Suppressor macrophage treated with lipopolysaccharide for 1 hour (primary cell): ENCODE data around the gene ATP6V1D.
"Not testable (repeated sequence)": the region's sequence is repeated elsewhere in the genome, so short reads cannot be mapped to it uniquely, and the experiment has no call there.

Experiments used
- DNase-seq, 3 donors: peaks; one replicate each; pipeline ENCODE4 v3.0.0-alpha.2; 2020 to 2022

ATP6V1D gene

GRCh38 chr14:67365476-67365875, 5.9 kb upstream of the ATP6V1D start:
- no peak for DNase-seq

- no peak for DNase-seq
These were observed 1.0 kb upstream of the ATP6V1D start for GRCh38 chr14:67360470-67361206.

- DNase-seq: peak in 2 of 3 donors; percentile 19 to 20
These were observed 455 bp downstream of the ATP6V1D start for GRCh38 chr14:67358924-67359774.

- peak; percentile 28 to 51 (median 41) for DNase-seq
These were observed 1.6 kb downstream of the ATP6V1D start for GRCh38 chr14:67357969-67358354.

- peak in 2 of 3 donors; percentile 19 to 37 for DNase-seq
These were observed 2.2 kb downstream of the ATP6V1D start for GRCh38 chr14:67357186-67357968.

GRCh38 chr14:67352055-67352454, 7.5 kb downstream of the ATP6V1D start:
- peak in 1 of 3 donors; percentile 5 for DNase-seq

GRCh38 chr14:67345583-67345982, 14.0 kb downstream of the ATP6V1D start:
- peak in 1 of 3 donors; percentile 15 for DNase-seq

GRCh38 chr14:67343601-67344230, 15.9 kb downstream of the ATP6V1D start:
- peak in 1 of 3 donors; percentile 5 for DNase-seq

- not testable (repeated sequence) for DNase-seq
These were observed 18.4 kb downstream of the ATP6V1D start for GRCh38 chr14:67341231-67341630.

- DNase-seq: peak in 2 of 3 donors; percentile 12 to 15
These were observed 23.8 kb downstream of the ATP6V1D start for GRCh38 chr14:67335781-67336180.

- DNase-seq: no peak
These were observed 27.1 kb downstream of the ATP6V1D start for GRCh38 chr14:67332468-67332867.

GRCh38 chr14:67331368-67332125, 28.1 kb downstream of the ATP6V1D start:
- no peak for DNase-seq

GRCh38 chr14:67329666-67330065, 29.9 kb downstream of the ATP6V1D start:
- not testable (repeated sequence) for DNase-seq

- DNase-seq: peak in 1 of 3 donors; percentile 17
These were observed 40.5 kb downstream of the ATP6V1D start for GRCh38 chr14:67319142-67319541.

GRCh38 chr14:67317822-67318221, 41.8 kb downstream of the ATP6V1D start:
- DNase-seq: peak in 1 of 3 donors; percentile 5

GRCh38 chr14:67313153-67313552, 46.5 kb downstream of the ATP6V1D start:
- DNase-seq: peak in 1 of 3 donors; percentile 6

- DNase-seq: peak in 1 of 3 donors; percentile 13
These were observed 47.7 kb downstream of the ATP6V1D start for GRCh38 chr14:67311868-67312267.
